PC-3 (cell line): ENCODE results near the gene RAB3B. TPM values are rescaled to one million over a fixed set of nuclear protein-coding genes. Genes with fewer than 3 reads are reported as not detected.
A peak's percentile ranks its signal among the peaks of the same experiment; 100 is the strongest.
"Not testable (repeated sequence)": the region's sequence is repeated elsewhere in the genome, so short reads cannot be mapped to it uniquely, and the experiment has no call there.

Source experiments
- ATAC-seq: fragments of 200-7000 bp; cut with Tn5 transposase; 2 replicates; pipeline ENCODE4 v1.9.1; 2020; ENCODE audit warnings: mild to moderate bottlenecking, moderate library complexity
- BruUV-seq: library from RNA; stranded (reverse); fragments of 400-500 nt; replicated peaks from 2 replicates; lab custom pipeline; 2021; lab: Mats Ljungman, UMichigan
- CTCF ChIA-PET: fragments of 300-600 bp; sonication (Branson Sonifier 250); formaldehyde crosslinking; loops from one replicate; lab custom pipeline; 2022; ENCODE audit warnings: antibody characterized with exemption; lab: Charles Lee
- POLR2A ChIA-PET: fragments of 300-600 bp; sonication (Branson Sonifier 250); formaldehyde crosslinking; loops from one replicate; lab custom pipeline; 2022; ENCODE audit warnings: antibody characterized with exemption; ENCODE audit not compliant: unreplicated experiment; lab: Charles Lee
- DNase-seq: peaks from one replicate; pipeline ENCODE4 v3.0.0-alpha.2; 2015
- H2AFZ ChIP-seq: fragments of 300-600 bp; sonication (generic); 2 replicates; pipeline ENCODE4 v1.6.0; 2016; ENCODE audit warnings: antibody characterized with exemption, low read length
- H3F3A ChIP-seq: fragments of 300-600 bp; sonication (generic); one replicate; pipeline ENCODE4 v1.6.0; 2017; ENCODE audit warnings: antibody characterized with exemption, low read length, control low read depth, mild to moderate bottlenecking; ENCODE audit not compliant: unreplicated experiment
- H3K27ac ChIP-seq: fragments of 300-600 bp; sonication (generic); 2 replicates; pipeline ENCODE4 v1.5.1; 2016; ENCODE audit warnings: mild to moderate bottlenecking, low read length
- H3K27me3 ChIP-seq: fragments of 300-600 bp; sonication (generic); 2 replicates; pipeline ENCODE4 v1.6.1; 2016; ENCODE audit warnings: low read length, mixed read lengths
- H3K36me3 ChIP-seq: fragments of 300-600 bp; sonication (generic); 2 replicates; pipeline ENCODE4 v1.6.1; 2016; ENCODE audit warnings: low read depth, mixed run types, low read length, mixed read lengths
- H3K4me1 ChIP-seq: fragments of 300-600 bp; sonication (generic); 2 replicates; pipeline ENCODE4 v1.5.1; 2016; ENCODE audit warnings: low read length; ENCODE audit not compliant: insufficient read depth
- H3K4me2 ChIP-seq: fragments of 300-600 bp; sonication (generic); 2 replicates; pipeline ENCODE4 v1.6.0; 2016; ENCODE audit warnings: low read length
- H3K4me3 ChIP-seq: fragments of 300-600 bp; sonication (generic); 2 replicates; pipeline ENCODE4 v1.5.1; 2016; ENCODE audit warnings: mild to moderate bottlenecking, low read length, mixed read lengths
- H3K79me2 ChIP-seq: fragments of 300-600 bp; sonication (generic); 2 replicates; pipeline ENCODE4 v1.6.1; 2017; ENCODE audit warnings: low read length, mixed read lengths
- H3K9ac ChIP-seq: fragments of 300-600 bp; sonication (generic); 2 replicates; pipeline ENCODE4 v1.6.0; 2016; ENCODE audit warnings: mild to moderate bottlenecking, low read length
- H3K9me2 ChIP-seq: fragments of 300-600 bp; sonication (generic); replicated peaks from 2 replicates; pipeline ENCODE4 v1.6.1; 2016; ENCODE audit warnings: mixed run types, low read length, mixed read lengths
- H3K9me3 ChIP-seq: fragments of 300-600 bp; sonication (generic); 2 replicates; pipeline ENCODE4 v1.6.1; 2016; ENCODE audit warnings: low read length, mixed read lengths
- H4K20me1 ChIP-seq: fragments of 300-600 bp; sonication (generic); 2 replicates; pipeline ENCODE4 v1.6.1; 2016; ENCODE audit warnings: low read length, mixed read lengths
- EZH2 ChIP-seq: fragments of 300-600 bp; sonication (generic); IDR thresholded peaks from one replicate; pipeline ENCODE4 v1.6.1; 2017; ENCODE audit warnings: antibody characterized with exemption, mild to moderate bottlenecking, low read length; ENCODE audit not compliant: unreplicated experiment
- EZH2phosphoT487 ChIP-seq: fragments of 300-600 bp; sonication (generic); IDR thresholded peaks from 2 replicates; pipeline ENCODE4 v1.6.1; 2018; ENCODE audit warnings: mild to moderate bottlenecking, antibody characterized with exemption, low read length, borderline replicate concordance
- intact Hi-C: fragments of 100-400 bp; cut with micrococcal nuclease; formaldehyde crosslinking; loops from 2 replicates; pipeline ENCODE4 v1.9.0; 2023
- total RNA-seq: library from RNA; depleted of rRNA; stranded (reverse); fragments of >200 nt; gene quantifications from 2 replicates; pipeline ENCODE4 v1.2.3, GENCODE V29; 2014
- TF ChIP-seq, protein P1 (sequence below): fragments of 300-600 bp; sonication (generic); conservative IDR thresholded peaks from 2 replicates; pipeline ENCODE4 v1.5.1; 2017; ENCODE audit warnings: antibody characterized with exemption, low read depth, mild to moderate bottlenecking, low read length

Gene RAB3B
- total RNA-seq, 1 experiment from 2014 or later, result 4.5 TPM

DNA sequence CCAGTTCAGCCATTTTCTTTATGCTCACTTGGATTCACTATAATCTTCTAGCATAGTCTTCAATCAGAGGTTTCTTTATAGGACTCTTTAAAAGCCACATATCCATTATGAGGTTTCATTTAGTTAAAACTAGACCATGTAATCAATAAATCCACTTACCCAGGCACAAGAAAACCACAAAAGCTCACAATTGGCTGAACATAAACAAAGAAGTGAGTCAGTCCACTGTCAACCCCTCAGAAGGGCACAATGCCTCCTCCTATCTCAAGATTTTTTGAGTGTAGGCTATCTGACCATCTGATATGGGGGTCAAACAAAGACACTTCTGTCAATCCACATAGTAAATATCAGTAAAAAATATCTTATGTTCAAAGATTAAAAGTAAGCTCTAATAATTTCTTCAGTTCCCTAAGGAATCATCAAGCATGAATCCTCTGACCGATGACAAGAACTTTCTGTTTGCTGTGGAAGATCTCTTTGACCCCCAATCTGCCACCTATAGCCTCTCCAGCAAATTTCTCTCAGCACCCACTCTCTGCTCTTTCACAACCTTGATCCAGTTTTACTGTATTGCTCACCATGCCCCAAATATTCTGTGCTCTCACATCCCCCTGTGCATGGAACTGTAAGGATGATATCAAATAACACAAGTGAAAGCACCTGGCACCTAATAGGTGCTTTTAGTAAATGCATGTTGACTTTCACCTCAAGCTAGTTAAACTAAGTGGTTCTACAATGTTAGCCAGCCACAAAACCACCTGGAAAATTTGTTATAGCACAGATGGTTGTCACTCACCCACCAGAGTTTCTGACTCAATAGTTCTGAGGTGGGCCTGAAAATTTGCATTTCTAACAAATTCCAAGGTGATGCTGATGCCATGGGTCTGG lies 16.7 kb downstream of the RAB3B start:
- Histone ChIP-seq H3K4me3 (no peak overlapping the region), H3K79me2 (no peaks in the 10 kb centered on the region), H3K27ac (peak overlapping the region; percentile 20), H3K4me2 (peak overlapping the region; percentile 41), H4K20me1 (no peaks in the 10 kb centered on the region), H3K27me3 (no peaks in the 10 kb centered on the region), H3K9ac (no peak overlapping the region), H2AFZ (no peak overlapping the region), H3K4me1 (peaks cover 50% of the 10 kb centered on the region), H3K9me3 (no peaks in the 10 kb centered on the region), H3K36me3 (no peaks in the 10 kb centered on the region), H3F3A (no peaks in the 10 kb centered on the region), H3K9me2 (no peaks in the 10 kb centered on the region)
- CTCF ChIA-PET, result no interaction called here
- peak; percentile 9; the same call in 1 of the 2 replicates for ATAC-seq
- POLR2A ChIA-PET, result no interaction called here
- DNase-seq, result peak; percentile 49
- TF ChIP-seq EZH2phosphoT487, result no peak
- TF ChIP-seq, protein P1, sequence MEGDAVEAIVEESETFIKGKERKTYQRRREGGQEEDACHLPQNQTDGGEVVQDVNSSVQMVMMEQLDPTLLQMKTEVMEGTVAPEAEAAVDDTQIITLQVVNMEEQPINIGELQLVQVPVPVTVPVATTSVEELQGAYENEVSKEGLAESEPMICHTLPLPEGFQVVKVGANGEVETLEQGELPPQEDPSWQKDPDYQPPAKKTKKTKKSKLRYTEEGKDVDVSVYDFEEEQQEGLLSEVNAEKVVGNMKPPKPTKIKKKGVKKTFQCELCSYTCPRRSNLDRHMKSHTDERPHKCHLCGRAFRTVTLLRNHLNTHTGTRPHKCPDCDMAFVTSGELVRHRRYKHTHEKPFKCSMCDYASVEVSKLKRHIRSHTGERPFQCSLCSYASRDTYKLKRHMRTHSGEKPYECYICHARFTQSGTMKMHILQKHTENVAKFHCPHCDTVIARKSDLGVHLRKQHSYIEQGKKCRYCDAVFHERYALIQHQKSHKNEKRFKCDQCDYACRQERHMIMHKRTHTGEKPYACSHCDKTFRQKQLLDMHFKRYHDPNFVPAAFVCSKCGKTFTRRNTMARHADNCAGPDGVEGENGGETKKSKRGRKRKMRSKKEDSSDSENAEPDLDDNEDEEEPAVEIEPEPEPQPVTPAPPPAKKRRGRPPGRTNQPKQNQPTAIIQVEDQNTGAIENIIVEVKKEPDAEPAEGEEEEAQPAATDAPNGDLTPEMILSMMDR, result no peak
- no peak for TF ChIP-seq EZH2
- BruUV-seq, result no TSS peak
- intact Hi-C loops, result no loop called here

DNA sequence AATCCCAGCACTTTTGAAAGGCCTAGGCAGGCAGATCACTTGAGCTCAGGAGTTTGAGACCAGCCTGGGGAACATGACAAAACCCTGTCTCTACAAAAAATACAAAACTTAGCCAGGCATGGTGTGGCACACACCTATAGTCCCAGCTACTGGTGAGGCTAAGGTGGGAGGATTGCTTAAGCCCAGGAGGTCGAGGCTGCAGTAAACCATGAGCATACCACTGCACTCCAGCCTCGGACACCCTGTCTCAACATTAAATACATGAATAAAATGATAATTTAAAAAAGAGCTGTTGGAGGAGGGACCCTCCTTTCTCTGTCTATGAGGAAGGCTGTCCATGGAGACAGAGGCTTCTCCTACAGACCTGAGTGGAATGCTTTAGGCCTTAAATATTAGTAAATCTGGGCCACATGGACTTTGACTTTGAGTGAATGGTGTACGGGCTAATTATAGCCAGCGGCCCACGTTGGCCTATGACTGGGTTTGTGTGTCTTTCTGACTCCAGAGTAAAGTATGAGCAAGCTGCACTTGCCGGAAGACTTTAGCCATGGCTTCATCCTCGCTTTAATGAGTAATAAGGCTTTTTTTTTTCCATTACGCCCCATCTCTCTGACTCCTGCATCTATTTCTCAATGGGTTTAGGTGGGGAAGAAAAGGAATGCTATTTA lies 21.3 kb downstream of the RAB3B start:
- peak overlapping the region; percentile 39; the same call in 1 of the 2 replicates for H3K4me2 ChIP-seq
- peak overlapping the region; percentile 74 for H3K27ac ChIP-seq
- no peak for TF ChIP-seq EZH2phosphoT487
- H3K9me2 ChIP-seq, result no peaks in the 10 kb centered on the region
- intact Hi-C loops, result no loop called here
- no peaks in the 10 kb centered on the region for H3K79me2 ChIP-seq
- DNase-seq, result peak; percentile 86
- ChIA-PET POLR2A (no interaction called here), CTCF (no interaction called here)
- peak overlapping the region; percentile 59 for H2AFZ ChIP-seq
- H3K9me3 ChIP-seq, result no peaks in the 10 kb centered on the region
- ATAC-seq, result peak; percentile 93
- no peaks in the 10 kb centered on the region for H3K27me3 ChIP-seq
- BruUV-seq, result no TSS peak
- H4K20me1 ChIP-seq, result no peaks in the 10 kb centered on the region
- H3K36me3 ChIP-seq, result no peaks in the 10 kb centered on the region
- no peak overlapping the region for H3K4me3 ChIP-seq
- H3F3A ChIP-seq, result no peaks in the 10 kb centered on the region
- peak overlapping the region; percentile 29; the same call in 1 of the 2 replicates for H3K9ac ChIP-seq
- H3K4me1 ChIP-seq, result peaks cover 31% of the 10 kb centered on the region

DNA sequence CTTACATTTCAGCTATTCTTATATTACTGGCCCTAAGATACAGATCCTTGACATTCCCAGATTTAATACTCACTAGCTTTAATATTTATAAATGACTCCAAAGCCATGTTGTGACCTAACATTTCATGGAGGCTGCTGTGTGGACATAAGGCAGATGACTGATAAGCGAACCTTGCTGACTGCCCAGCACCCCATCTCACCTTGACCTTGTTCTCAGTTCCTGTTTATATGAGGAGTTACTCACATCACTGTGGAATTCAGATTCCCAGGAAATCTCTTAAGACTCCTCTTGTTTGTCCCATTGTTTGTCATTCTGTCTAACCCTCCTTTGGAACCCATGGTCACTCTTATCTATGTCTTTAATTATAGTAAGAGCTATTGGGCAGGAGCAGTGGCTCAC lies 21.9 kb downstream of the RAB3B start:
- H3K9ac ChIP-seq, result peak overlapping the region; percentile 29; the same call in 1 of the 2 replicates
- H4K20me1 ChIP-seq, result no peaks in the 10 kb centered on the region
- no peak for ATAC-seq
- H3F3A ChIP-seq, result no peaks in the 10 kb centered on the region
- H3K79me2 ChIP-seq, result no peaks in the 10 kb centered on the region
- CTCF ChIA-PET, result no interaction called here
- no peak overlapping the region for H3K4me3 ChIP-seq
- DNase-seq, result no peak
- no peaks in the 10 kb centered on the region for H3K9me3 ChIP-seq
- H3K9me2 ChIP-seq, result no peaks in the 10 kb centered on the region
- intact Hi-C loops, result no loop called here
- no peaks in the 10 kb centered on the region for H3K36me3 ChIP-seq
- peaks cover 25% of the 10 kb centered on the region for H3K4me1 ChIP-seq
- POLR2A ChIA-PET, result no interaction called here
- H3K27me3 ChIP-seq, result no peaks in the 10 kb centered on the region
- TF ChIP-seq, protein P1, result no peak
- no peak for TF ChIP-seq EZH2
- TF ChIP-seq EZH2phosphoT487, result no peak
- H3K27ac ChIP-seq, result peak overlapping the region; percentile 74
- H3K4me2 ChIP-seq, result no peak overlapping the region
- H2AFZ ChIP-seq, result peak overlapping the region; percentile 59; the same call in 1 of the 2 replicates
- BruUV-seq, result no TSS peak

DNA sequence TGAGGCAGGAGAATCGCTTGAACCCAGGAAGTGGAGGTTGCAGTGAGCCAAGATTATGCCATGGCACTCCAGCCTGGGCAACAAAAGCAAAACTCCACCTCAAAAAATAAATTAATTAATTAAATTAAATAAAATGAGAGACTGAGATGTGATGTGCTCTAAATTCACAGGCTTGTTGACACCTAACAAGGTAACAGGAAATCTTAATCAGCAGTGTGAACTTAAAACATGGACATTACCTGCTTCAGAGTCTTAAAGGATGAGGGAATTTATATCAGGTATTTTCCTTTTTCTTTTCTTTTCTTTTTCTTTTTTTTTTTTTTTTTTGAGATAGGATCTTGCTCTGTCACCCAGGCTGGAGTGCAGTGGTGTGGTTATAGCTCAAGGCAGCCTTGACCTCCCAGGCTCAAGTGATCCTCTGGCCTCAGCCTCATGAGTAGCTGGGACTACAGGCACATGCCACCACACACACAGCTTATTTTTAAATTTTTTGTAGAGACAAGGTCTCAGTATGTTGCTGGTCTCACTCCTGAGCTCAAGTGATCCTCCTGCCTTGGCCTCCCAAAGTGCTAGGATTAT lies 23.2 kb downstream of the RAB3B start:
- H3K4me2 ChIP-seq, H3K27me3 ChIP-seq, H3F3A ChIP-seq, H3K9ac ChIP-seq, H4K20me1 ChIP-seq, H3K4me3 ChIP-seq, H3K36me3 ChIP-seq, CTCF ChIA-PET, H3K9me2 ChIP-seq, H3K79me2 ChIP-seq, ATAC-seq, BruUV-seq, DNase-seq, POLR2A ChIA-PET, intact Hi-C loops, H3K27ac ChIP-seq, H2AFZ ChIP-seq, H3K9me3 ChIP-seq: not testable (repeated sequence)
- peaks cover 20% of the 10 kb centered on the region for H3K4me1 ChIP-seq
